Trophoblast cell (in vitro differentiated cells and primary cell): ENCODE results near the gene TMEM237.

ENCODE experiments used
- DNase-seq, 2 donors: peaks; one replicate each; pipeline ENCODE4 v3.0.0-alpha.2; 2016
- H2AFZ ChIP-seq: 2 replicates; pipeline ENCODE4 v1.6.1; 2013; ENCODE audit warnings: low read length, moderate library complexity, mild to moderate bottlenecking; ENCODE audit not compliant: insufficient read depth, poor library complexity
- H2AK5ac ChIP-seq: 2 replicates; pipeline ENCODE4 v1.6.1; 2013; ENCODE audit warnings: mild to moderate bottlenecking, low read length
- H2BK120ac ChIP-seq: 2 replicates; pipeline ENCODE4 v1.6.1; 2013; ENCODE audit warnings: low read length, mild to moderate bottlenecking, moderate library complexity; ENCODE audit not compliant: insufficient read depth, poor library complexity
- H2BK12ac ChIP-seq: 2 replicates; pipeline ENCODE4 v1.6.1; 2013; ENCODE audit warnings: mild to moderate bottlenecking, low read length, moderate library complexity
- H2BK5ac ChIP-seq: 2 replicates; pipeline ENCODE4 v1.6.1; 2013; ENCODE audit warnings: low read length, low read depth, moderate library complexity, mild to moderate bottlenecking; ENCODE audit not compliant: poor library complexity
- H3K14ac ChIP-seq: 2 replicates; pipeline ENCODE4 v1.6.1; 2013; ENCODE audit warnings: mild to moderate bottlenecking, low read length
- H3K18ac ChIP-seq: 2 replicates; pipeline ENCODE4 v1.6.1; 2013; ENCODE audit warnings: mild to moderate bottlenecking, low read length
- H3K23ac ChIP-seq: 2 replicates; pipeline ENCODE4 v1.6.1; 2013; ENCODE audit warnings: low read length
- H3K27ac ChIP-seq: 2 replicates; pipeline ENCODE4 v1.5.1; 2013; ENCODE audit warnings: low read depth, mild to moderate bottlenecking, inconsistent platforms, low read length, moderate library complexity
- H3K27me3 ChIP-seq: 2 replicates; pipeline ENCODE4 v1.6.1; 2013; ENCODE audit warnings: inconsistent platforms, mild to moderate bottlenecking, low read length, moderate library complexity; ENCODE audit not compliant: insufficient read depth
- H3K36me3 ChIP-seq, 2 experiments: 1 replicate in 1 of 2; 2 replicates in 1 of 2; pipeline ENCODE4 v1.6.1; 2013; ENCODE audit warnings: low read length in 2 of 2, mild to moderate bottlenecking in 2 of 2, moderate library complexity in 1 of 2; ENCODE audit not compliant: insufficient read depth in 2 of 2, control insufficient read depth in 1 of 2
- H3K4ac ChIP-seq: 2 replicates; pipeline ENCODE4 v1.6.1; 2013; ENCODE audit warnings: low read depth, mild to moderate bottlenecking, low read length, moderate library complexity
- H3K4me1 ChIP-seq, 2 experiments: 1 replicate in 1 of 2; 2 replicates in 1 of 2; pipeline ENCODE4 v1.6.1; 2013; ENCODE audit warnings: low read length in 2 of 2, mild to moderate bottlenecking in 2 of 2, moderate library complexity in 1 of 2; ENCODE audit not compliant: insufficient read depth in 2 of 2, control insufficient read depth in 1 of 2
- H3K4me2 ChIP-seq: 2 replicates; pipeline ENCODE4 v1.6.1; 2013; ENCODE audit warnings: inconsistent platforms, mild to moderate bottlenecking, low read length, moderate library complexity
- H3K4me3 ChIP-seq: 2 replicates; pipeline ENCODE4 v1.5.1; 2013; ENCODE audit warnings: mild to moderate bottlenecking, low read depth, low read length, inconsistent platforms
- H3K79me1 ChIP-seq: one replicate; pipeline ENCODE4 v1.6.1; 2013; ENCODE audit warnings: low read length
- H3K79me2 ChIP-seq: 2 replicates; pipeline ENCODE4 v1.6.1; 2013; ENCODE audit warnings: low read length, mild to moderate bottlenecking; ENCODE audit not compliant: control insufficient read depth, insufficient read depth, poor library complexity
- H3K9ac ChIP-seq: 2 replicates; pipeline ENCODE4 v1.6.1; 2013; ENCODE audit warnings: mild to moderate bottlenecking, low read length
- H3K9me3 ChIP-seq: 2 replicates; pipeline ENCODE4 v1.6.1; 2013; ENCODE audit warnings: low read depth, mild to moderate bottlenecking, control low read depth, inconsistent platforms, low read length; ENCODE audit not compliant: insufficient read depth
- H4K12ac ChIP-seq: 2 replicates; pipeline ENCODE4 v1.6.1; 2013; ENCODE audit warnings: low read depth, mild to moderate bottlenecking, low read length, moderate library complexity
- H4K8ac ChIP-seq: 2 replicates; pipeline ENCODE4 v1.6.1; 2013; ENCODE audit warnings: low read depth, mild to moderate bottlenecking, low read length, moderate library complexity
- H4K91ac ChIP-seq: one replicate; pipeline ENCODE4 v1.6.1; 2013; ENCODE audit warnings: low read depth, mild to moderate bottlenecking, low read length, moderate library complexity
- WGBS: extraction: QIAGEN DNeasy Blood & Tissue Kit; methylation state at CpG from one replicate; pipeline ENCODE4 v1.1.7; 2013; ENCODE audit warnings: missing lambda C conversion rate; ENCODE audit not compliant: insufficient read length, insufficient coverage; ENCODE audit errors: extremely low coverage; 5-methylcytosine and 5-hydroxymethylcytosine counted together

The TMEM237 gene

DNA sequence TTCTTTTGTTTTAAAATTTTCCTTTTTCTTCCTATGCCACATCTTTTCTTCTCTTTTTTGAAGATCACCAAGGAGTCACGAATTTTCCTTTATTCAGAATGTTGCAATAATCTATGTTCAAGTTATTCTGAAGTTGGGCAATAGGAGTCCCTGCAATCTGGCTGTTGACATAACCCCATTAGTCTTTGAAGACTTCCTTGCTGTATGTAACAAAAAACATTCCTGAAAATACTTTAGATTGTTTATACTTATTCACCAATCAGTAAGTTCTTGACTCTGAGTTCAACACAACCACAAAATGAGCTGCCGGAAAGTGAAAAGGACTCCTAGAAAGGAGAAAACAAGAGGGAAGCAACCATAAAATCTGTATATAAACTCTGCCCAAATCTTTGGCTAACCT, 62.8 kb downstream of the TMEM237 start:
- Histone ChIP-seq H3K9me3 (peaks cover 2% of the 10 kb centered on the region), H2AK5ac (no peak overlapping the region), H2AFZ (no peak overlapping the region), H3K79me1 (no peaks in the 10 kb centered on the region), H3K27ac (no peak overlapping the region), H3K36me3 (no peaks in the 10 kb centered on the region), H3K4me3 (no peak overlapping the region), H3K79me2 (no peaks in the 10 kb centered on the region), H3K9ac (no peak overlapping the region), H2BK12ac (no peak overlapping the region), H4K8ac (no peak overlapping the region), H4K91ac (no peak overlapping the region), H3K4me2 (no peak overlapping the region), H3K14ac (no peak overlapping the region), H2BK5ac (no peak overlapping the region), H2BK120ac (no peak overlapping the region), H3K4me1 (no peaks in the 10 kb centered on the region), H3K27me3 (no peaks in the 10 kb centered on the region), H3K23ac (no peak overlapping the region), H4K12ac (no peak overlapping the region), H3K4ac (no peak overlapping the region), H3K18ac (no peak overlapping the region)
- no CpG with 5 or more reads among the region's 2 CpGs for WGBS
- peak in 1 of 2 donors; percentile 38 for DNase-seq

DNA sequence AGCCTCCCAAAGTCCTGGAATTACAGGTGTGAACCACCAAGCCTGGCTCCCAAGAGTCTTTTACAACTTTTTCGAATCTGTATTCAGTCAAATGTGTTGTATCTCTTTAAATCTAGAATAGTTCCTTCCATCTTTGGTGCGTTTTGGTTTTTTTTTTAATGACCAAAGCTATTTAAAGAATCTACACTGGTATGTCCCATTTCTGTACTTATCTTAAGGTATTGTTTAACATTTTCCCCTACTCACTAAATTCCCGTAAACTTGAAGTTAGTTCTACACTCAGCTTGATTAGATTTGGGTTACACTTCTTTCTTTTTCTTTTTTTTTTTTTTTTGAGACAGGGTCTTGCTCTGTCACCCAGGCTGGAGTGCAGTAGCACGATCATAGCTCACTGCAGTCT, 63.8 kb downstream of the TMEM237 start:
- no peaks in the 10 kb centered on the region for H3K4me1 ChIP-seq
- no peaks in the 10 kb centered on the region for H3K27me3 ChIP-seq
- H2AFZ ChIP-seq: no peak overlapping the region
- H3K14ac ChIP-seq: no peak overlapping the region
- H2AK5ac ChIP-seq: no peak overlapping the region
- no CpG with 5 or more reads among the region's 4 CpGs for WGBS
- no peak overlapping the region for H3K9ac ChIP-seq
- H3K79me2 ChIP-seq: no peaks in the 10 kb centered on the region
- H4K12ac ChIP-seq: no peak overlapping the region
- no peak overlapping the region for H4K91ac ChIP-seq
- no peak overlapping the region for H2BK12ac ChIP-seq
- no peak overlapping the region for H3K4me2 ChIP-seq
- H3K4ac ChIP-seq: no peak overlapping the region
- H3K9me3 ChIP-seq: peaks cover 2% of the 10 kb centered on the region
- no peaks in the 10 kb centered on the region for H3K36me3 ChIP-seq
- DNase-seq: no peak
- H2BK120ac ChIP-seq: no peak overlapping the region
- no peak overlapping the region for H3K18ac ChIP-seq
- H3K27ac ChIP-seq: no peak overlapping the region
- no peak overlapping the region for H4K8ac ChIP-seq
- no peak overlapping the region for H2BK5ac ChIP-seq
- H3K4me3 ChIP-seq: no peak overlapping the region
- H3K23ac ChIP-seq: no peak overlapping the region
- no peaks in the 10 kb centered on the region for H3K79me1 ChIP-seq

DNA sequence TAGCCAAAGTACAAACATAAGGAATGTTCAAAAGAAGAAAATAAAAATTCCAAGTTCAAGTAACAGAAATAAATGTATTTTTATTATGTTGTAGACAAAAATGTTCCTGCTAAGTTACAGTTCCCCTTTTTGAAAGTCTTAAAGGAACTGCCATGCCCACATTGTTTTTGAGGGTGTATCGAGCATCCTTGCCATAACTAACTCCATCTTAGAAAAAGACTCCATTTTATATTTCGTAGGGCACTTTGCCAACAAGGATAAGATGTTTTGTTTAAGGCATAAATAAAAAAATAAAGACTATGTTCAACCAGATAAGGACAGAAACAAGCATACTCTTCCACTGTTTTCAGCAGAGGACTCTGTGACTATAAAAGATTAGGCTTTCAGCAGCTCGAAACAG, 67.3 kb downstream of the TMEM237 start:
- H2AFZ ChIP-seq: no peak overlapping the region
- H2BK5ac ChIP-seq: no peak overlapping the region
- no peaks in the 10 kb centered on the region for H3K79me1 ChIP-seq
- no peak overlapping the region for H4K91ac ChIP-seq
- H4K12ac ChIP-seq: no peak overlapping the region
- H3K4ac ChIP-seq: no peak overlapping the region
- no peaks in the 10 kb centered on the region for H3K27me3 ChIP-seq
- H3K79me2 ChIP-seq: no peaks in the 10 kb centered on the region
- no peaks in the 10 kb centered on the region for H3K9me3 ChIP-seq
- H3K4me3 ChIP-seq: no peak overlapping the region
- no peak overlapping the region for H3K4me2 ChIP-seq
- H3K36me3 ChIP-seq: no peaks in the 10 kb centered on the region
- no peak overlapping the region for H3K27ac ChIP-seq
- no peak for DNase-seq
- no peak overlapping the region for H4K8ac ChIP-seq
- no peak overlapping the region for H3K9ac ChIP-seq
- H2BK12ac ChIP-seq: no peak overlapping the region
- H2BK120ac ChIP-seq: no peak overlapping the region
- H3K4me1 ChIP-seq: no peaks in the 10 kb centered on the region
- H3K23ac ChIP-seq: no peak overlapping the region
- H2AK5ac ChIP-seq: no peak overlapping the region
- H3K18ac ChIP-seq: no peak overlapping the region
- no CpG with 5 or more reads among the region's 3 CpGs for WGBS
- no peak overlapping the region for H3K14ac ChIP-seq

DNA sequence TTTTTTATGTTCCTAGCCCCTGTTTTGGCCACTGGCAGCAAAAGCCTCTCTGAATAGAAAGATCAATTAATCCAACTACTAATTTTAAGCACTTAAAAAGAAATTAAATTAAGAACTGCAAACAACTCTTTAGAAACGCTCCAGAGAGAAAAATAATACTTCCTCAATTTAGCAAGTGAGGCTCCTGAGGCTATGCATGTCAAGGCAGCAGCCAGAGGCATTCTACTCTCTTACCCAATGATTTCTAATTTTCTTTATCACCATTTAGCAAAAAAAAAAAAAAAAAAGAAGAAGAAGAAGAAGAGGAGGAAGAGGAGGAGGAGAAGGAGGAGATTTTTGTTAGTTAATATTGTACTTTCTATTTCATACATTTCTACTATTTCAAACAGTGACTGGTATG, 68.5 kb downstream of the TMEM237 start:
- H3K9me3 ChIP-seq: no peaks in the 10 kb centered on the region
- H3K27me3 ChIP-seq: no peaks in the 10 kb centered on the region
- DNase-seq: no peak
- no peak overlapping the region for H4K12ac ChIP-seq
- no peak overlapping the region for H3K14ac ChIP-seq
- H3K27ac ChIP-seq: no peak overlapping the region
- H3K4me1 ChIP-seq: no peaks in the 10 kb centered on the region
- H3K4ac ChIP-seq: no peak overlapping the region
- no peak overlapping the region for H3K18ac ChIP-seq
- no peak overlapping the region for H4K8ac ChIP-seq
- H3K79me2 ChIP-seq: no peaks in the 10 kb centered on the region
- H2BK12ac ChIP-seq: no peak overlapping the region
- no peak overlapping the region for H4K91ac ChIP-seq
- H2AK5ac ChIP-seq: no peak overlapping the region
- no peak overlapping the region for H2BK120ac ChIP-seq
- H3K79me1 ChIP-seq: no peaks in the 10 kb centered on the region
- no peak overlapping the region for H3K4me2 ChIP-seq
- no peaks in the 10 kb centered on the region for H3K36me3 ChIP-seq
- H3K9ac ChIP-seq: no peak overlapping the region
- H2BK5ac ChIP-seq: no peak overlapping the region
- no peak overlapping the region for H2AFZ ChIP-seq
- H3K23ac ChIP-seq: no peak overlapping the region
- no CpG with 5 or more reads among the region's 1 CpG for WGBS
- H3K4me3 ChIP-seq: no peak overlapping the region
